ENCODE measurements around the gene SBF2.

SBF2 gene

DNA sequence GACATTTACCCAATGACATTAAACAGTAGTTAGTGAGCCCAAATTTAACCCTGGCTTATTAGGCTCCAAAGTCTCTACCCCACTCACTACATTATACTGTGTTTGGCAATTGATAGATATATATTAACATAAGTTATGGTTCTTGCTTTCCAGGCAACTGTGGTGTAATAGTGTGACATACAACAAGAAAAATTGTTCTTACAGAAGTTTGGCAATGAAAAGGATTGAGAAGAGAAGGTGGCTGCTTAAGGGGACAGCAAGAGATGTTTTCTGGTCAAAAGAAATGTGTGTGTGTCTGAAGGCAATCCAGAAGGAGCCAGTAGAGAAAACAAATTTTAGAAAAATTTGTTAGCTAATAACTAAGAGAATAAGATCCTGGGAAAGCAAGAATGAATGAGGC, 497.8 kb downstream of the SBF2 start:
- DNase-seq = no peak

DNA sequence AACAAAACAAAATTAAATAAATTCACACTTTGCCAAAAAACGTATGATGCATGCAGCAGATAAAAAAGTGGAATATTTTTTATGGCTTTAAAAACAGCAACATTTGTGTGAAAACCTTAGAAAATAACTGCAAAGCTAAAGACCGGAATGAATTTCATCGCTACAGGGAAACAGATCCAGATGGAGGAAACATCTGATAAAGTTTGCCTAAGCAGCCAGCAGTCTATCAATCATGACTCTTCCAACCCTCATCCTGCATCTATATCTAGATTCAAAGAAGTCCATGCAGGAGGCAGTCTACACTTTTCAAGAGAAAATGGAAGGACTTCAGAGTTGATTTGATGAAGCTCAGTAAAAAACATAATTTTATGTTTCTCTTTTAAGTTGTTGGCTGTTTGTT, 503.3 kb downstream of the SBF2 start:
- DNase-seq = no peak

DNA sequence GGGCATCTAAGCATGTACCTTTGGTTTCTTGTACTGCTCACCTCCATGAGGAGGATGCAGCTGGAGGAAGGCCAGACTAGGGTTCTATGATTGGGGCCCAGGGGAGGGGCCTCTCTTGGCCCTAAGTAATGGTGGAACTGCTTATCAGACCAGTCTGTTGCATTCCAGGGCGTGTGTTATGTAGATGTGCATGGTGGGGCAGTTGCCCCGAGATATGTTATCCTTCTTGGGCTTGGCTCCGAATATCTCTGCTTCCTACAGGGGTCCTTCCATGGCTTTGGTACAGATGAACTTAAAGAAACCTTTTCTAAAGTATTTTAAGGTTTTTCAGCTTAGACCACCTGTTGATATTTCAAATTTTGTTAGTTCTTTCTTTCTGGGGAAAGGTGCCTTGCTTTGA, 504.1 kb downstream of the SBF2 start:
- no peak for DNase-seq

- no peak for DNase-seq
Measured at GRCh38 chr11:9787981-9788521, 506.0 kb downstream of the SBF2 start.

- DNase-seq = no peak
Measured at GRCh38 chr11:9787260-9787659, 506.8 kb downstream of the SBF2 start.

DNA sequence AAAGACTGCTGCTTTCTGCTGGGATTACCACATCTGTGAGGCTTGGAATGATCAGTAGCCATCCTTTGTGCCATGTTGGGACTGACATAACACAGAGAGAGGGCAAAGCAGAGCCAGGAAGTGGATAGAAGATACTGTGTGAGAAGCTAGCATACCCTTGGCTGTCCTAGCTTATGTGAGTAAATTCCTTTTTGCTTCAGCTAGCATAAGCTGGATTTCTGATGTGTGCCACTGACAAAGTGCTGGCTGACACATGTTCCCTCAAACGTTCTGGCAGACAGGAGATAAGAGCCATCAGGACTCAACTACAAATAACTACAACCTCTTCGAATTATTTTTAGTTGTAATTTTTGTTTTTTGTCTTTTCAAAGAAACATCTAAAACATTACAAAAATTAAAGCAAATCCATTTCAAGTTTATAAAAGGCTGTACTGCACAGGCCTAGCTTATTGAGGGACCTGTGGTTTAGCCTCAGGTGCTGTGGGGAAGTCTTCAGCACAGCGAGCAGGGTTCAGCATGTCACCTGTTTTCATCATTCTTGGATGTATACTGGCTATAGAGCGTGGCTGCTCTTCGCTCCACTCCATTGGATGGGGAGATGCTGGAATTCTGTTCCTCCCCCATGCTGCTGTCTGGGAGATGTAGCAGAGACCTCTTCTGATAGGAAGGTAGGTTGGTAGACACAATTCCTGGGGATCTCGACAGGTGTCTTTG, 509.3 kb downstream of the SBF2 start:
- no peak for DNase-seq

DNA sequence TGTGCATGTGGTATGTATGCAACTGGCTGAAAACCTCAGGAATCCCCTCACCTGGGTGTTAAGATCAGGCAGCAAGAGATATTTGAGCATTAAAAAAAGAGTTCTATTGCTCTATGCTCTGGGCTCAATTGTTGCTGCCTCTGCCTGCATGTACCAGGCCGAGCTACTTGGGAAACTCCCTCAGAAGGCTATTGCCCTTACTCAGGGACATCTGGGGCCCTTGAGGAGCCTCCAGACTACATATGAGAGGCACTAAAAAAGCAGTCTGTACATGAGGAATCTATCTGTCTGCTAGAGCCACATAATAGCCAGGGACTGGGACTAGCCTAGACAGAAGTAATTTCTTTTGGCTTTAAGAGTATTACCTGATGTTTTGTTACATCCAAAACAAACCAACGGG, 510.0 kb downstream of the SBF2 start:
- no peak for DNase-seq

DNA sequence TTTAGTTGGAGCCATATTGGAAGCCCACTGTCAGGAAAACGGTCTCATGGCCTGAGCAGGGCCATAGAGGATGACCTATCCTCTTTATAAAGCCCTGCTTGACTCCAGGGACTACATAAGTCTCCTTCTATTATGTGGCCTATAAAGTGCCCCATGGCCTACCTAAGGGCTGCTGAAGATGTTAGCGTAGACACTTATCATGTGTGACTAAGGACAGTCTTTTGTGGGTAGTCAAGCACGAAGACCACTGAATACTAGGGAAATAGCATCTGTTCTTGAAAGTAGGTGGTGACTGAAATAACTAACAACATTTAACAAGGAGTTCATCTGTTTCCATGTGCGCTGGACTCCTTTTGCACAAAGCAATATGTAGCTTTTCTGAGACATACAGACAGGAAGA, 513.1 kb downstream of the SBF2 start:
- no peak for DNase-seq

DNA sequence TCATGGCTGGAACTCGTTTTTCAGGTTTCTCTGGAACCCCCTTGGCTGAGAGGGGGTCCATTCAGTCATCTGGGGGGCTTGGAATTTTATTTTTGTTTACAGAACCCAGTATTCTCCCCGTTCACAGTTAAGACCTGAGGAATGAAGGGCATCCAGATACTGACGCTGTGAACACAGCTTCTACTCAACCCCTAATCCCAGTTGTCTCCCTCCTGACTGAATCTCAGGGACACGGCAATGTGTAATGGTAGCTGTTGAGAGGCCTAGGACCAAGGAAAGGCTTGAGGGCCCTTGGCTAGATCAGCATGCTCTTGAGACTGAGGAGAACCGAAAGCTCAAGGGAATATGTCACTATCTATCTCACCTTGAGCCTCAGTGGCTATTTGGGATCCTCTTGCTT, 516.5 kb downstream of the SBF2 start:
- no peak for DNase-seq

DNA sequence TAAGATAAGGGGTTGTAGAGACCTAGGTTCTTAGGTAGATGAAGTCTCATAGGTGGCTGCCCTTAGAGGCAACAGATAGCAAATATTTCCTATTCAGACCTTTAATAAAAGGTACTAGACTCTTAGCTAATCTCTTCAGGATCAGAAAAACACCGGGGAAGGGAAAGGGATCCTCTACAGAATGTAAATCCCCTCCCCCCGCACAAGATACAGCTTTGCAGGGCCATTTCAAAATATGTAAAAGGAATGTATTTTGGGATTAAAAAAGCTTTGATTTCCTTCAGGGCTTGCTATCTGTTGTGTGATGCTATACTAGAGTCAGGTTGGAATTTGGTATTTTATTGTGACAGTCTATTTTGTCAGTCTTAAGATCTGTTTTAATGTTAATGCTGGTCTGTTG, 517.0 kb downstream of the SBF2 start:
- no peak for DNase-seq

GRCh38 chr11:9776203-9776602, 517.8 kb downstream of the SBF2 start:
- DNase-seq = no peak

DNA sequence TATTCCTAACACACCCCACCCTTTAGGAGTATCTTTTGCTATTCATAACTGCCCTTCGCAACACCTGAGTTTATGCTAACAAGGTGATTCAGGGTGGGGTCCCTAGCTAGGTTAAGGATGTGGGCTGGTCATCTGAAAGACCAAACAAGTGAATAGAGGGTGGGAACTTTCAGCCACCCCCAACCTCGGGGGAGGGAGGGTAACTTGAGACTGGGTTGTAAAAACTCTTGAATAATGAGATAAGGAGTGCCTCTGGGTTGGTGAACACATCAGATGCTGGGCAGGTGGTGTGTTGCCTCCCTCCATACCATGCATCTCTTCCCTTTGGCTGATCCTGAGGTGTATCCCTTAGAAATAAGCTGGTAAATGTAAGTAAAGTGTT, 518.6 kb downstream of the SBF2 start:
- DNase-seq = no peak

GRCh38 chr11:9774591-9775397, 519.2 kb downstream of the SBF2 start:
- no peak for DNase-seq

DNA sequence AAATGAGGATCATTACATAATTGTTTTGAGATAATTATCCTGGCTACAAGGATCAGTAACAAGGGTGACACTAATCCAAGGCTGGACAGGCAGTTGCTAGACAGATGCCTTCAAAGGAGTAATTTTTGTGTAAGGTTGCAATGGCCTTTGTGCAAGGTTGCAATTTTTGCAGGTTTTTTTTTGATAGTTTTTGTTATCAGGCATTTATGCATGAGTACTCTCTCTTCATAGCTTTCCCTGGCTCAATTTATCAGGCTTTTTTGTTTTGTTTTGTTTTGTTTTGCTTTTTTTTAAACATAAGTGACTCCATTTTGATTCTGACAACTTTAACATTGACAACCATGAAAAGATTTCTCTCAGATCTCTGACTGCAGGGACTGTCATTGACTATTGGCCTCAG, 519.9 kb downstream of the SBF2 start:
- DNase-seq = no peak

GRCh38 chr11:9773524-9773923, 520.5 kb downstream of the SBF2 start:
- DNase-seq = no peak

DNA sequence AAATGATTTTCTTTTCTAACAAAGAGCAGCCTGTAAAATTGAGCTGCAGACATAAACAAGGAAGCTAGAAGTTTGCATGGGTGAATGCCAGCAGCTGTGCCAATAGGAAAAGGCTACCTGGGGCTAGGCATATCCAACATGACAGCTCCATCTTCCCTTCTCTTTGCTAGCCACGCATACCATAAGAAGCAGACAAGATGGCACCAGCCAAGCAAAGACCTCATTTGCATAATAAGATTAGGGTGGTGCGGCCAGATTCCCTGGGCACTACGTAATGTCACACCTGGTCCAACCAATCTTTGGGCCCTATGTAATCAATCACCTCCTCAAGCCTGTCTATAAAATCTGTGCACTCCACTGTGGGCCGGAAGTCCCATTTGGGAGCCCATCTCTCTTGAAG, 521.8 kb downstream of the SBF2 start:
- DNase-seq = no peak

DNA sequence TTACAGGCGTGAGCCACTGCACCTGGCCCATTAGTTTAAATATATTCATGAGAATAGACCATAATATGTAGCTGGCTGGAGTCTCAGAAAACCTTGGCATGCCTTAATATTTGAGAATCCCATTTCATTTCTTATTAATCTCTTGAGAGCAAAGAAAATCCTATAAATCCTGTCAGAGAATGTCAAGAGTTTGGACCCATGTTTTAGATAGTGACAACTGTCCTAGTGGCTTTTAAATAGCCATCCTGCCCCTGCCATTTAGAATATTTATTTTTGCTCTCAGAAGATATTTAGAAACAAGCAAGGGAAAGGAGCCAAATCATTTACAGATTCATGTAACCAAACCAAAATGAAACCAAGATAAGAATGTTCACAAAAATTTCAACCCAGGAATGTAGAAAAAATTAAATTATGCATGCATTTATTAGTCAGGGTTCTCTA, 522.9 kb downstream of the SBF2 start:
- DNase-seq = no peak

GRCh38 chr11:9769621-9770020, 524.4 kb downstream of the SBF2 start:
- DNase-seq = no peak

DNA sequence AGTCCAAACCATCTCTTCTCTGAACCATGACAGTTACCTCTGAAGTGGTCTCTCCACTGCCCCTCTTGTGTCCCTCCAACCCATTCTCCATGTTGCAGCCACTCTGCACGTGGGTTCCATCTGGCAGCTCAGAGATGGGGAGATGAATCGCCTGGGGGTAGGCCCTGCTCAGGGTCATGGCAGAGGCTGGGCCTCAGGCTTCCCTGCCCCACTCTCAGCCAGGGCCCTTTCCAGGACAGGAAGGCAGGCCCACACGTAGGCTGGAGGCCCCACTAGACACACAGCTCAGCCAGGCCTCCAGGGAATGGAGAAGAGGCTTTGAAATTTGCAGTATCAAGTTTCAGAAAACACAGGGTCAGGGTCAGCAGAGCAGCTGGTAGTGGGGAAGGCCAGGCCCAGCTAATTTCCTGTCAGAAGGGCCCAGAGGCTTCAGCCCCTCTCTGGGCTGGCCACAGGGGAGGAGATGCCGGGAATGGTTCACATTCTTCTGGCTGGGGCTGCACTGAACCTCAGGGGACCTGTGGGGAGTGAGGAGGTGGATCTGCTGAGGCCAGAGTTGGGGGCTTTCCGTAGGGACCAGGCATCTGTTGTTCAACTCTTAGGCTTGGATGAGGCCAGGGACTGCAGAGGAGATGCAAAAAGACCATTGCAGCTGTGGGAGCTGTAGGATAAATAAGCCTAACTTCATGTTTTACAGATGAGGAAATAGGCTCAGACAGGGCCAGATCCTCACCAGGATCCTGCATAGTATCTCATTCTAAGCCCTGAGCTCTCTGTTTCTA, 528.5 kb downstream of the SBF2 start:
- DNase-seq = no peak

DNA sequence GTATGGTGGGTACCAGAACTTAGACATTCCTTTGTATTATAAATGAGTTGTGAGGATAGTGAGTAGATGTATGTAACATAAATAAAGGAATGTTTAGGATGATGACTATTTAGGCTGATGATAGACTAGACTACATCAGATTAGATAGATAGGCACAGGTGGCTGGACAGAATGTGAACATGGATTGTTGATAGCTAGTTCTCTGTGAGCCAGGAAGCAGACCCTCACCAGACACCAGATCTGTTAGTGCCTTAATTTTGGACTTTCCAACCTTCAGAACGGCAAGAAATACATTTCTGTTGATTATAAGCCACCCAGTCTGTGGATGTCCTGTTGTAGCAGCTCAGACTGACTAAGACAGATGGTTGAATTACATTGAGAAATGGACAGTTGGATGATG, 530.7 kb downstream of the SBF2 start:
- no peak for DNase-seq

GRCh38 chr11:9762531-9762930, 531.5 kb downstream of the SBF2 start:
- no peak for DNase-seq

DNA sequence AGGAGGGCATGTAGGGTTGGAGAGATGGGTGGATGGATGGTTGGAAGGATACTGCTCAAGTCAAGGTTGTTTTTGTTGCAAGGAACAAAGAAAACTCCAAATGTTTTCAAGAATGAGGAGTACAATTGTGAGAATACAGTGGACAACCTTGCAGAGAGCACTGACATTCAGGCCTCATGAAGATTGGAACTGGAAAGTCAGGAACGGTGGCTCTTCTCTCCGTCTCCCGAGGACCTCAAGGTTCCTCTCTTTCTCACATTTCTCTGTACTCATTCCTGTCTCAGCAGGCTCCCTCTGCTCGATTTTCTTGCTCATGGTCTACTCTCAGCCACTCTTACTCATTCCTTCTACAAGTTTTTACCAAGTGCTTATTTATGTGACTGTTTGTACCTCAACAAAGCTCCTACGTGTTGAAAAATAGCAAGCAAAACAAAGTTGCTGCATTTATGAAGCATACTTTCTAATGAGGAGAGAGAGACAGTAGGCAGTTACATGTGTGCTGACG, 532.5 kb downstream of the SBF2 start:
- no peak for DNase-seq

DNA sequence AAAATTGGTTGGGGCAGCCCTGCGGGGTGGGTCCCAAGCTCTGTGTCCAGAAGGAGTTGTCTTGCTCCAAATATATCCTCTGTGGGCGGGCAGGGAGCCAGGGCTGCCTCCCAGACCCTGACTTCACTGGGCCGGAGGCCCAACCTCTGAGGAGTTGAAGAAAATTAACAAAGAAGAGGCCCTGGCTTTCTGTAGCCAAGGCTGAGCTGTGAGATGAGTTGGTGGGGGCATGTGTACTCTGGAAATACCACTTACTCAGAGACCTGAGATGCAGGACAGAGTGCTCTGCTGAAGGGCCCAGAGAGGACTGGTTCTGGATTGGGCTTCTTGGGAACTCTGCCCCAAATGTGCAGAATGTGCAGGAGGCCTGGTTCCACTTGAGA, 533.8 kb downstream of the SBF2 start:
- no peak for DNase-seq

All from activated CD4-positive, CD25-positive, alpha-beta regulatory T cell (primary cell).